Colonic mucosa (tissue), 4 donors: ENCODE data around the gene KLHL7. TPM values are rescaled to one million over a fixed set of nuclear protein-coding genes. Genes with fewer than 3 reads are reported as not detected.

Source experiments
- DNase-seq: peaks from one replicate; pipeline ENCODE4 v3.0.0-alpha.2; 2020
- H3K27ac ChIP-seq: fragments of 200-600 bp; one replicate; pipeline ENCODE4 v1.8.0; 2021
- H3K27me3 ChIP-seq: fragments of 200-600 bp; one replicate; pipeline ENCODE4 v1.8.0; 2021
- H3K36me3 ChIP-seq: fragments of 200-600 bp; one replicate; pipeline ENCODE4 v1.8.0; 2021
- H3K4me1 ChIP-seq: fragments of 200-600 bp; one replicate; pipeline ENCODE4 v1.8.0; 2021; ENCODE audit warnings: mild to moderate bottlenecking
- H3K4me3 ChIP-seq: fragments of 200-600 bp; one replicate; pipeline ENCODE4 v1.8.0; 2021
- H3K9ac ChIP-seq, 2 donors: one replicate each; pipeline ENCODE4 v1.7.0; 2013; ENCODE audit warnings: control low read depth in 2 of 2, low read depth in 2 of 2, low read length in 2 of 2
- H3K9me3 ChIP-seq: fragments of 200-600 bp; one replicate; pipeline ENCODE4 v1.8.0; 2021
- intact Hi-C: fragments of 100-400 bp; cut with DNase I; formaldehyde crosslinking; loops from one replicate; pipeline ENCODE4 v1.14.1; 2022
- total RNA-seq, 2 donors: library from RNA; stranded (reverse); fragmentation: NEBNext Ultra II Directional in 1 of 2; extraction: Animal tissue kit (Norgen Biotek cat#: 25700) in 1 of 2; gene quantifications; one replicate each; pipeline ENCODE4 v1.2.1, GENCODE V29; 2021
- TF ChIP-seq, protein P1 (sequence below): fragments of 200-600 bp; IDR thresholded peaks from one replicate; pipeline ENCODE4 v1.8.0; 2022; ENCODE audit warnings: antibody characterized with exemption, mild to moderate bottlenecking
- donor health status: healthy.
- donor health status: DM: no; HTN: no; CAD: no.
- donor health status: DM: no; HTN: no; CAD: no.

KLHL7 gene
- total RNA-seq, 2 donors from 2014 or later = 16.5 to 17.0 TPM

DNA sequence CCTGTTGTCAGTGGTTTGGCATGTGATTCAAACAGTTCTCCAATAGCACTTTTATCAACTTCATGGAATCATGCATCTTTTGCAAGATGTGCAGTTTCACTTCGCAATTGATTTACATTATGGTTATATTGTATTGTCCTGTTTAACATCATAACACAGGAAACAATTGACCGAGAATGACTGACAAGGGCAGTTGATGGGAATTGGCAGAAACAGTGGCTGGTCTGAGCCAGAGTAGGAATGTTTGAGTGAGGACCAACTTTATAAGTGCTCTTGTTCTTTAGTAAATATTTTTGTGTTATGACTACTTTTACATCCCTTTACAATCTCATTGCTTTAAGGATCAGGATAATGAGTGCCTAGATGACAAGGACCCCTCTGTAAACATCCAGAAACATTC, 2.2 kb downstream of the KLHL7 start:
- H3K9me3 ChIP-seq = no peaks in the 10 kb centered on the region
- H3K27ac ChIP-seq = no peak overlapping the region
- DNase-seq = no peak
- H3K9ac ChIP-seq = peak overlapping the region in 1 of 2 donors; percentile 29
- H3K4me1 ChIP-seq = peaks cover 6% of the 10 kb centered on the region
- TF ChIP-seq, protein P1, sequence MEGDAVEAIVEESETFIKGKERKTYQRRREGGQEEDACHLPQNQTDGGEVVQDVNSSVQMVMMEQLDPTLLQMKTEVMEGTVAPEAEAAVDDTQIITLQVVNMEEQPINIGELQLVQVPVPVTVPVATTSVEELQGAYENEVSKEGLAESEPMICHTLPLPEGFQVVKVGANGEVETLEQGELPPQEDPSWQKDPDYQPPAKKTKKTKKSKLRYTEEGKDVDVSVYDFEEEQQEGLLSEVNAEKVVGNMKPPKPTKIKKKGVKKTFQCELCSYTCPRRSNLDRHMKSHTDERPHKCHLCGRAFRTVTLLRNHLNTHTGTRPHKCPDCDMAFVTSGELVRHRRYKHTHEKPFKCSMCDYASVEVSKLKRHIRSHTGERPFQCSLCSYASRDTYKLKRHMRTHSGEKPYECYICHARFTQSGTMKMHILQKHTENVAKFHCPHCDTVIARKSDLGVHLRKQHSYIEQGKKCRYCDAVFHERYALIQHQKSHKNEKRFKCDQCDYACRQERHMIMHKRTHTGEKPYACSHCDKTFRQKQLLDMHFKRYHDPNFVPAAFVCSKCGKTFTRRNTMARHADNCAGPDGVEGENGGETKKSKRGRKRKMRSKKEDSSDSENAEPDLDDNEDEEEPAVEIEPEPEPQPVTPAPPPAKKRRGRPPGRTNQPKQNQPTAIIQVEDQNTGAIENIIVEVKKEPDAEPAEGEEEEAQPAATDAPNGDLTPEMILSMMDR = no peak
- no peaks in the 10 kb centered on the region for H3K36me3 ChIP-seq
- no peak overlapping the region for H3K4me3 ChIP-seq
- no peaks in the 10 kb centered on the region for H3K27me3 ChIP-seq
- intact Hi-C loops = no loop called here

DNA sequence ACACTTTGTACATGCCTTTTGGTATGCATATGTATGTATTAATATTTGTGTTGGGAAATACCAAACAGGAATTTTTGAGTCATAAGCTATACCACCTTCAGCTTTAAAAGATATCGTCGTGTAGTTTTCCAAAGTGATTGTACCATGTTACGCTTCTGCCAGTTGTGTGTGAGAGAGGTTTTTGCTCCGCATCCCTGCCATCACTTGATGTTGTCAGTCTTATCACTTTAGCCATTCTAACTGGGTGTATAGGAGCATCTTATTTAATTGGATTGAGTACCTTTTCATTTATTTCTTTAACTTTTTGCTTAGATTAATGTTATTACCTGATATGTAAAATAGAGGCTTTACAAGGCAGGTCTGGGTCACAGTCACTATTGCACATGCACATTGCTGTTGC, 3.4 kb downstream of the KLHL7 start:
- Histone ChIP-seq H3K9ac (no peak overlapping the region), H3K27ac (no peak overlapping the region), H3K36me3 (no peaks in the 10 kb centered on the region), H3K9me3 (no peaks in the 10 kb centered on the region), H3K4me3 (no peak overlapping the region), H3K27me3 (no peaks in the 10 kb centered on the region), H3K4me1 (peaks cover 6% of the 10 kb centered on the region)
- TF ChIP-seq, protein P1 = no peak
- intact Hi-C loops = no loop called here
- DNase-seq = no peak

DNA sequence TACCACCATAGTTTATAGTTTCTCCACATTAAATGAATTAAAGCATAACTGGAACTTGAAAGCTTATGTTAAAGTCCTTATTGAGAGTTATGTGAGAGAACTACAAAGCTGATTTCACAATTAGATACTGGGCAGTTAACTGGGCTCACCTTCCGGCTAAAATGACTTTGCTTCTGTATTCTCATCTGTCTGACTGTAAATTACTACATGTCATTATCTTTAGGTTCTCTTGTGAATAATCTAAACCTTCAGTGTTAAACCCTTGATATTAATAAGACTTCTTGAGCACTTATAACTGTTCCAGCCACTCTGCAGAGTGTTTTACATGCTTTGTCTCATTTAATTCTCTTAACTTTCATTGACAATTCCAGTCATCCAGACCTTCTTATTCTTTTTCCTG, 3.9 kb downstream of the KLHL7 start:
- intact Hi-C loops = no loop called here

DNA sequence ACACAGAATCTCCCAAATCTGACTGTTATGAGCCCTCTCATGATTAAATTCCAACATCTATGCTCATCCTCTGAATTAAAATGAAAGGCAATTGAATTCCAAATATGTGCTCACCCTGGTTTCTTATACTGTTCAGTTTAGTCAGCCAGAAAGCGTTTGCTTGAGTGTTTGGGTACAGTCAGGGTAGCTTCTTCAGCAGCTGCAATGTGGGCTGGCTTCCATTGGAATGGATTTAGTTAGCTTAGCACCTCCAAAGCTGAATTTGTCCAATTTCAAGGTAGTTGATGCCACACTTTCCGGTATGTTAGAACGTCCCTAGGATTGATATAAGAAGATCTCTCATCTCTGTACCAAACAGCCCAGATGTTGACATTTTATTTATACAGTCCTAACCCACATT, 9.3 kb downstream of the KLHL7 start:
- Histone ChIP-seq H3K9me3 (no peaks in the 10 kb centered on the region), H3K4me3 (no peak overlapping the region), H3K27me3 (no peaks in the 10 kb centered on the region), H3K27ac (no peak overlapping the region), H3K4me1 (no peaks in the 10 kb centered on the region), H3K36me3 (no peaks in the 10 kb centered on the region), H3K9ac (no peak overlapping the region)
- no peak for DNase-seq
- TF ChIP-seq, protein P1 = no peak
- intact Hi-C loops = loop anchor here (5.0 kb wide), 1 partner anchor 432 kb away; no protein-coding TSS in a partner anchor

More for the DNA sequence above, 3.9 kb downstream of the KLHL7 start:
- no peak overlapping the region for H3K4me3 ChIP-seq
- TF ChIP-seq, protein P1 = no peak
- H3K4me1 ChIP-seq = peaks cover 6% of the 10 kb centered on the region
- H3K27me3 ChIP-seq = no peaks in the 10 kb centered on the region
- no peaks in the 10 kb centered on the region for H3K36me3 ChIP-seq
- no peak overlapping the region for H3K27ac ChIP-seq
- no peaks in the 10 kb centered on the region for H3K9me3 ChIP-seq
- no peak for DNase-seq
- no peak overlapping the region for H3K9ac ChIP-seq

DNA sequence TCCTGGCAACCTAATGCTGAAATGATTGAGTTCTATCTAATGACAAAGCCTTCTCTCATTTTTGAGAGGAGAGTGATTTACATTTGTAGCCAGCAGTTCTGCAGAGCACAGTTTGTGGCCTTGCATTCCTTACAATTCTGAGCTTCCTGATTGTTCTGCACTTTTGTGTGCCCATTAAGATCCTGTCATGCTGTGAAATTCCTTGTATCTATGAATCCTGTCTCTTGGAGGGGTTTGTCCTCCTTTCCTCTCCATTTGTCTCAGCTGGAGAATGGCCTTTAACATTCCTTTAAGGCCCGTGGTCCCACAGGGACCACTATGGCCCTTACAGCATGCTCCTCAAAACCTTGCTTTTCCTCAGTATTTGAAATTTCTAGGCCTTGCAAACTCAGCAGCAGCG, 10.4 kb downstream of the KLHL7 start:
- TF ChIP-seq, protein P1 = no peak
- intact Hi-C loops = loop anchor here (5.0 kb wide), 1 partner anchor 431 kb away; no protein-coding TSS in a partner anchor
- Histone ChIP-seq H3K4me3 (no peak overlapping the region), H3K4me1 (no peaks in the 10 kb centered on the region), H3K36me3 (no peaks in the 10 kb centered on the region), H3K27me3 (no peaks in the 10 kb centered on the region), H3K9me3 (no peaks in the 10 kb centered on the region), H3K27ac (no peak overlapping the region), H3K9ac (no peak overlapping the region)
- no peak for DNase-seq

DNA sequence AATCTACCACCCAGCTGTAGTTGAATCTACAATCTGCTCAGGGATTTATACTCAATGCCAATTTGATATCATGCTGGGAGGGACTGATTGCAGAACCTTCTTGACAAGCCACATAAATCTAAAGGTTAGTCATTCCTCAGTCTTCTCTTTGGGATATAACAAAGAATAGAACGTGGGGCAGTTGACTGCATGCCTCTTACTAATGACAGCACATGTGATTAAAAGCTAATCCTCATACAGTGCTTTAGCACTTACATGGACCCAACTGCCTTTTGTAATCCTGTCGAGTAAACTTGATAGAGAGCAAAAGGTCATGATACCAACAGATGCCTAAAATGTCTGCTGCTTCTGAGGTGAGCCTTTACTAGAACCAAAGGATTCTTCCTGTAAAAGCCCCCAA, 12.3 kb downstream of the KLHL7 start:
- Histone ChIP-seq H3K4me1 (no peaks in the 10 kb centered on the region), H3K4me3 (no peak overlapping the region), H3K9me3 (no peaks in the 10 kb centered on the region), H3K27me3 (no peaks in the 10 kb centered on the region), H3K36me3 (no peaks in the 10 kb centered on the region), H3K9ac (no peak overlapping the region), H3K27ac (no peak overlapping the region)
- TF ChIP-seq, protein P1 = no peak
- no peak for DNase-seq
- intact Hi-C loops = loop anchor here (5.0 kb wide), 1 partner anchor 429 kb away; no protein-coding TSS in a partner anchor
